ENCODE results near the gene NPHS1.

Gene NPHS1

GRCh38 chr19:35879770-35880317 is 27.5 kb upstream of the NPHS1 start:
- peak; percentile 97 for DNase-seq (ENCODE audit: low spot score)

DNA sequence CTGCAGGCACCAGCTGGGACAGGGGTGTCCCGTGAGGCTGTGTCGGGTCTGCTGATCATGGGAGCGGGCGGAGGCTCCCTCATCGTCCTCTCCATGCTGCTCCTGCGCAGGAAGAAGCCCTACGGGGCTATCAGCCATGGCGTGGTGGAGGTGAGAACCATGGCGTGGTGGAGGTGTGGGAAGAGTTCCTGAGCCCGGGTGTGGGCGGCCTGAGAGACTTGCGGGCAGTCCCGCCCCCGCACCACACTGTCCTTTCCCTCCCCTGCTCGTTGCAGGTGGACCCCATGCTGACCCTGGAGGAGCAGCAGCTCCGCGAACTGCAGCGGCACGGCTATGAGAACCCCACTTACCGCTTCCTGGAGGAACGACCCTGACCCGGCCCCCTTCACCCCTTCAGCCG is 26.8 kb upstream of the NPHS1 start:
- no peak for DNase-seq (ENCODE audit: low spot score)

GRCh38 chr19:35874392-35874930 is 22.2 kb upstream of the NPHS1 start:
- DNase-seq (ENCODE audit: low spot score): no peak

GRCh38 chr19:35872180-35872579 is 19.9 kb upstream of the NPHS1 start:
- DNase-seq (ENCODE audit: low spot score): no peak

DNA sequence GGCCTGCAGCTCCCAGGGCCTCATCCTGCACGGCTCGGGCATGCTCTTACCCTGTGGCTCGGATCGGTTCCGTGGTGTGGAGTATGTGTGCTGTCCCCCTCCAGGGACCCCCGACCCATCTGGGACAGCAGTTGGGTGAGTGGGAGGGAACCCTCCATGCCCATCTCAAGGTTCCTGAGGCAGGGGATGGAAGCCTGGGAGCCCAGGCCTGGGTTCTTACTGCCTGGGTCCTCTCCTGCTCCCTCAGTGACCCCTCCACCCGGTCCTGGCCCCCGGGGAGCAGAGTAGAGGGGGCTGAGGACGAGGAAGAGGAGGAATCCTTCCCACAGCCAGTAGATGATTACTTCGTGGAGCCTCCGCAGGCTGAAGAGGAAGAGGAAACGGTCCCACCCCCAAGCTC is 19.3 kb upstream of the NPHS1 start:
- DNase-seq (ENCODE audit: low spot score): no peak

DNA sequence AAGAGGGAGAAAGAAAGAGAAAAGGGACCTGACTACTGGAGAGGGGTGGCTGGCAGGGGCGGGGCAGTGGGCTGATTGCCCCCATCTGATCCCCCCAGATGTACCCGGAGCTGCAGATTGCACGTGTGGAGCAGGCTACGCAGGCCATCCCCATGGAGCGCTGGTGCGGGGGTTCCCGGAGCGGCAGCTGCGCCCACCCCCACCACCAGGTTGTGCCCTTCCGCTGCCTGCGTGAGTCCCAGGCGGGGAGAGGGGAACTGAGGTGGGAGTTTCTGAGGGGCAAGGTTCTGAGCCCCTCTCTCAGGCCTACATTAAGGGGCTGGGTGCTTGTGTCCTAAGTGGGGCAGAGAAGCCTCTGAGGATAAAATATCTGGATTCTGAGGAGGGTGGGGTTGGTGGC is 18.5 kb upstream of the NPHS1 start:
- no peak for DNase-seq (ENCODE audit: low spot score)

GRCh38 chr19:35870124-35870736 is 17.9 kb upstream of the NPHS1 start:
- peak; percentile 41 for DNase-seq (ENCODE audit: low spot score)

GRCh38 chr19:35869327-35870123 is 17.2 kb upstream of the NPHS1 start:
- DNase-seq (ENCODE audit: low spot score): peak; percentile 79

GRCh38 chr19:35868823-35869326 is 16.6 kb upstream of the NPHS1 start:
- no peak for DNase-seq (ENCODE audit: low spot score)

GRCh38 chr19:35868172-35868822 is 16.0 kb upstream of the NPHS1 start, which contains the start of gene APLP1:
Gene APLP1, plus strand, starts transcription at chr19:35868574. Its CDS starts 63 bp downstream, at chr19:35868637.
- DNase-seq (ENCODE audit: low spot score): peak; percentile 91

GRCh38 chr19:35863018-35863417 is 10.7 kb upstream of the NPHS1 start:
- no peak for DNase-seq (ENCODE audit: low spot score)

DNA sequence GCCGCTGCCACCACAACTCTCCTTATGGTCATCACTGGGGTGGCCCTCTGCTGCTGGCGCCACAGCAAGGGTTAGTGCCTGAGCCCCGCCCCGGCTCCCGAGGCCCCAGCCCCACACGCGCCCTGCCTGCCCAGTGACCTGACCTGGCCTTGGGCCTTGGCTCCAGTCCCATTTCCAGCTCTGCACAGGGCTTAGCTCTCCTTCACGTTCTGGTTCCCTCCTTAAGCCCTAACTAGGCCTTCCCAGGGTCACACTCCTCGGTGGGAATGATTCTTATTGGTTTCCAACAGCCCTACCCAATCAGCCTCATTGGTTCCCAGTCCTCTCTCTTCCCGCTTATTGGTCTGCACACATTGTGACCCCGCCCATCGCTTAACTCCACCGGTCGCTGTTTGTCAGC is 10.2 kb upstream of the NPHS1 start:
- DNase-seq (ENCODE audit: low spot score): no peak

DNA sequence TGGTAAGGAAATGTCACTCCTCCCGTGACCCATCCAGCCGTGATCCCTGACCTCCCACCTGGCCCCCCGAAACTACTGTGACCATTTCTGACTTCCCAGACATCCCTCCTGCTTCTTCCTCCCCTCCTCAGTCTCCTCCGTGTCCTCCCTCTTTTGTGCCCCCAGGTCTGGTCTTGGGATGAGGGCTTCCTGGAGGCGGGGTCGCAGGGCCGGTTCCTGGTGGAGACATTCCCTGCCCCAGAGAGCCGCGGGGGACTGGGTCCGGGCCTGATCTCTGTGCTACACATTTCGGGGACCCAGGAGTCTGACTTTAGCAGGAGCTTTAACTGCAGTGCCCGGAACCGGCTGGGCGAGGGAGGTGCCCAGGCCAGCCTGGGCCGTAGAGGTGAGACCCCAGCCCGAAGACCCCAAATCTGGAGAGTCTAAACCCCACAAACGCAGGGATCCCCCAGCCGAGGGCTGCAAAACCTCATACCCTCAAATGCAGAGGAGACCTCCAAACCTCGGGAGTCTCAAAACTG is 9.4 kb upstream of the NPHS1 start:
- no peak for DNase-seq (ENCODE audit: low spot score)

- DNase-seq (ENCODE audit: low spot score): no peak
Observed at GRCh38 chr19:35860818-35861639, 8.7 kb upstream of the NPHS1 start.

GRCh38 chr19:35860436-35860817 is 8.1 kb upstream of the NPHS1 start:
- DNase-seq (ENCODE audit: low spot score): no peak

DNA sequence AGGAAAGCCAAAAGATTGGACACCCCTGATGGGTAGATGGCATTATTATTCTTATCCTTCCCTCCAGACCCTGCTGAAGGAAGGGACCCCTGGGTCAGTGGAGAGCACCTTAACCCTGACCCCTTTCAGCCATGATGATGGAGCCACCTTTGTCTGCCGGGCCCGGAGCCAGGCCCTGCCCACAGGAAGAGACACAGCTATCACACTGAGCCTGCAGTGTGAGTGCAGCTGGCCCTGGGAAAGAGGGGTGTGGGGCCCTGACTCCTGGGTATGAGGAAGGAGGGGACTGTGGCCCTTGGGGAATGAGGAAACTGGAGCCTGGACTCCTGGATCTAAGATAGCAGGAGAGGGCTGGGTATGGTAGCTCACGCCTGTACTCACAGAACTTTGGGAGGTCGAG is 7.1 kb upstream of the NPHS1 start:
- DNase-seq (ENCODE audit: low spot score): no peak

DNA sequence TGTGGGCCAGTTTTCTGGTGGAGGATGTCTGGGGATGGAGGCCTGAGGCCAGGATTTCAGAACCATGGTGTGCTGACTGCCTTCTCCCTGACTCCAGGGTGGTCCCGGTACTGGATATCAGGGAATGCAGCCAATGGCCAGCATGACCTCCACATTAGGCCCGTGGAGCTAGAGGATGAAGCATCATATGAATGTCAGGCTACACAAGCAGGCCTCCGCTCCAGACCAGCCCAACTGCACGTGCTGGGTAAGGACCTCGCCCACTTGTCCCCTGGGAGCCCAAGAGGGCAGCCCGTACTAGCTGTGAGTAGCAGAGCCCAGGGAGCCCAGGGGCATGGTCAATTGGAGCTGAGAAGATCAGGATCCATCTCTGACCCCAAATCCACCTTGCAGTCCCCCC is 6.0 kb upstream of the NPHS1 start:
- DNase-seq (ENCODE audit: low spot score): no peak

GRCh38 chr19:35856546-35857149 is 4.3 kb upstream of the NPHS1 start, which contains the start of gene KIRREL2:
Gene KIRREL2, plus strand, starts transcription at chr19:35856911. Its CDS starts 209 bp downstream, at chr19:35857120.
- peak; percentile 52 for DNase-seq (ENCODE audit: low spot score)

- DNase-seq (ENCODE audit: low spot score): no peak
Observed at GRCh38 chr19:35853038-35853756, 893 bp upstream of the NPHS1 start.

Measured in GM03348 (cell line).